ENCODE results near the gene EHD4.

Gene EHD4

DNA sequence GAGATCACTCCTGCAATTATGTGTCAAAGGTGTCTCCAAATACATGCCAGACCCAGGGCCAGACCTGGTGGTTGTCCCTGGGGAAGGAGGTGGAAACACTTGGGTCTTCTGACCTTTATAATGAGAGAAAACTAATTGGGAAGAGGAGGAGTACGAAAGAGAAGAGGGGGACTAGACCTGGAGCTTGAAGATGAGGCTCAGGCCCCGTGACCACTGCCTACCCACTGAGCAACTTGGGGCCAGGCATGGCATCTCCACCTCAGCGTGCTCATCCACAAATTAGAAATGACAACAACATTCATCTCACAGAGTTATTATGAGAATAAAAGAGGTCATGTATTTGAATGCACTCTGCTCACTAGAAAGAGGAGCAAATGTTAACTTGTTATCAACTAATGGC is 59.1 kb downstream of the EHD4 start:
- no peak overlapping the region for H3K27ac ChIP-seq (ENCODE audit: low read length)
- no peak overlapping the region for H2AFZ ChIP-seq (ENCODE audit: low read depth, low read length)
- TF ChIP-seq EZH2phosphoT487 (IDR thresholded peaks at IDR 0.05; ENCODE audit: low read depth) (no peak), CTCF (IDR thresholded peaks at IDR 0.05; ENCODE audit: low read depth, low read length) (no peak)
- H3K9me3 ChIP-seq (ENCODE audit: insufficient read depth, low read length) = no peaks in the 10 kb centered on the region
- no peaks in the 10 kb centered on the region for H3K79me2 ChIP-seq (ENCODE audit: low read length)
- no peak overlapping the region for H3K4me2 ChIP-seq (ENCODE audit: low read length)
- H3K27me3 ChIP-seq (ENCODE audit: low read depth, low read length) = no peaks in the 10 kb centered on the region
- H3K4me1 ChIP-seq (ENCODE audit: low read length) = no peaks in the 10 kb centered on the region
- peaks cover 20% of the 10 kb centered on the region for H3K36me3 ChIP-seq (replicated peaks; ENCODE audit: low read depth, low read length)
- no peak overlapping the region for H3K9ac ChIP-seq (ENCODE audit: low read length)
- H4K20me1 ChIP-seq (ENCODE audit: insufficient read depth, low read length) = no peaks in the 10 kb centered on the region
- no peak overlapping the region for H3K4me3 ChIP-seq (ENCODE audit: low read length)

DNA sequence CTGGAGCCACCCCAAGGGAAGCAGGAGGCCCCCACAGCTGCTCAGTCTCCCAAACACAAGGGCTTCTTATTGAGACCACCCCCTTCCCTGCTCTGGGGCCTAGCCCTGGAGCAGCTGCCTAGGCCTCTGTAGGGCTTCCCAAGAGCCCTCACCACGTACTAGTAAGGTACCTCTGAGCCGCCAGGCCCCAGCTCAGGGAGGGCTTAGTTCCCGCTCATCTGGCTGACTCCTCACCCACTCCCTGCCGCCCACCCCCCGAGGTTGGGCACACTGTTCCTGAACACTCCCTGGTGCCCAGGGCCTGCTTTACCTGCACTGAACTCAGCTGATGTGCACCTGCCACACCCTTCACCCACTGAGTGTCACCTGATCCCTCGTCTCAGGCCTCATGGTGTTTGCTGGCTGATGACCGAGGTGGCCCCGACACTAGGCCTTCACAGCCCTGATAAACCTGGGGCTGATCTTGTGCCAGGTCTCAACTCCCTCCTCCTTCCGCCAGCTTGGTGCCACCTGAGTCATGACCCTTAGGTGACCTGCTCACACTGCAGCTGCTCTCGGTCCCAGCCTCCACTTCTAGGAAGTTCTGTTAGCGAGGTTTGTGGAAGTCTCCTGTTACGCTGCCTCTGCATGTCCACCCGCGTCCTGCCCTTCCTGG is 60.5 kb downstream of the EHD4 start:
- no peak overlapping the region for H2AFZ ChIP-seq (ENCODE audit: low read depth, low read length)
- no peaks in the 10 kb centered on the region for H3K4me1 ChIP-seq (ENCODE audit: low read length)
- H3K36me3 ChIP-seq (replicated peaks; ENCODE audit: low read depth, low read length) = peaks cover 27% of the 10 kb centered on the region
- no peak overlapping the region for H3K27ac ChIP-seq (ENCODE audit: low read length)
- TF ChIP-seq CTCF (IDR thresholded peaks at IDR 0.05; ENCODE audit: low read depth, low read length) (no peak), EZH2phosphoT487 (IDR thresholded peaks at IDR 0.05; ENCODE audit: low read depth) (no peak)
- no peaks in the 10 kb centered on the region for H3K79me2 ChIP-seq (ENCODE audit: low read length)
- no peaks in the 10 kb centered on the region for H4K20me1 ChIP-seq (ENCODE audit: insufficient read depth, low read length)
- H3K9me3 ChIP-seq (ENCODE audit: insufficient read depth, low read length) = no peaks in the 10 kb centered on the region
- H3K4me3 ChIP-seq (ENCODE audit: low read length) = no peak overlapping the region
- H3K4me2 ChIP-seq (ENCODE audit: low read length) = no peak overlapping the region
- no peak overlapping the region for H3K9ac ChIP-seq (ENCODE audit: low read length)
- no peaks in the 10 kb centered on the region for H3K27me3 ChIP-seq (ENCODE audit: low read depth, low read length)

- H3K27me3 ChIP-seq (ENCODE audit: low read depth, low read length) = no peaks in the 10 kb centered on the region
- no peaks in the 10 kb centered on the region for H3K79me2 ChIP-seq (ENCODE audit: low read length)
- TF ChIP-seq CTCF (IDR thresholded peaks at IDR 0.05; ENCODE audit: low read depth, low read length) = no peak
- TF ChIP-seq EZH2phosphoT487 (IDR thresholded peaks at IDR 0.05; ENCODE audit: low read depth) = no peak
- no peak overlapping the region for H3K4me3 ChIP-seq (ENCODE audit: low read length)
- H3K36me3 ChIP-seq (replicated peaks; ENCODE audit: low read depth, low read length) = peaks cover 41% of the 10 kb centered on the region
- no peaks in the 10 kb centered on the region; the same call in 1 of the 2 replicates for H3K4me1 ChIP-seq (ENCODE audit: low read length)
- H3K27ac ChIP-seq (ENCODE audit: low read length) = no peak overlapping the region
- no peak overlapping the region for H2AFZ ChIP-seq (ENCODE audit: low read depth, low read length)
- H4K20me1 ChIP-seq (ENCODE audit: insufficient read depth, low read length) = peaks cover 13% of the 10 kb centered on the region
- H3K9me3 ChIP-seq (ENCODE audit: insufficient read depth, low read length) = no peaks in the 10 kb centered on the region
- no peak overlapping the region for H3K9ac ChIP-seq (ENCODE audit: low read length)
- no peak overlapping the region for H3K4me2 ChIP-seq (ENCODE audit: low read length)
These were observed 63.5 kb downstream of the EHD4 start for GRCh38 chr15:41908736-41909461.

GRCh38 chr15:41907141-41907540 is 65.2 kb downstream of the EHD4 start:
- TF ChIP-seq EZH2phosphoT487 (IDR thresholded peaks at IDR 0.05; ENCODE audit: low read depth) (no peak), CTCF (IDR thresholded peaks at IDR 0.05; ENCODE audit: low read depth, low read length) (no peak)
- no peaks in the 10 kb centered on the region for H3K9me3 ChIP-seq (ENCODE audit: insufficient read depth, low read length)
- no peaks in the 10 kb centered on the region for H3K27me3 ChIP-seq (ENCODE audit: low read depth, low read length)
- H3K4me2 ChIP-seq (ENCODE audit: low read length) = no peak overlapping the region
- no peaks in the 10 kb centered on the region for H3K79me2 ChIP-seq (ENCODE audit: low read length)
- no peaks in the 10 kb centered on the region; the same call in 1 of the 2 replicates for H3K4me1 ChIP-seq (ENCODE audit: low read length)
- no peak overlapping the region for H3K4me3 ChIP-seq (ENCODE audit: low read length)
- H4K20me1 ChIP-seq (ENCODE audit: insufficient read depth, low read length) = peaks cover 19% of the 10 kb centered on the region
- H3K9ac ChIP-seq (ENCODE audit: low read length) = no peak overlapping the region
- H2AFZ ChIP-seq (ENCODE audit: low read depth, low read length) = no peak overlapping the region
- no peak overlapping the region for H3K27ac ChIP-seq (ENCODE audit: low read length)
- peaks cover 41% of the 10 kb centered on the region for H3K36me3 ChIP-seq (replicated peaks; ENCODE audit: low read depth, low read length)
